Measurements from ENCODE around the gene OVOL1.
A peak's percentile ranks its signal among the peaks of the same experiment; 100 is the strongest.

The OVOL1 gene

DNA sequence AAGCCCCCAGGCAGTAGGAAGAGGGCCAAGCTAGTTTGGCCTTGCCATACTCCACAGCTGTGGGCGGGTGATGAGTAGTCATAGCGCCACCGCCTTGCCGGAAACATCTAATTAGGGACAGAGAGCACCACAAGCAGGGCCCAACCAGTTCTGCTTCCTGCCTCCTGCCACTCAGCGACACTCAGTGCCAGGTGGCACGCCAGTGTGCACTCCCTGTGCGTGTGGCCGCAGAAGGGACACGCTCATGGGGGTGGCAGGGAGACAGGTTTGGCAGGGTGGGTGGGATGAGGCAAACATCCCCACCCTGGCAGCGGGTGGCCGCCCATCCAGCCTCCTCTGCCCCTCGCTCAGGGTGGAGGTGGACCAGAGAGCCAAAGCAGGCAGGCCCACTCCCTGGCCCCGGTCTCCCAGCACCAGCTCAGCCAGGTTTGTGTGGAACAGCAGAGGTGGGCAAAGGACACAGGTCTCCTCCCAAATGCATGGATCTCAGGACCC lies 4.9 kb downstream of the OVOL1 start:
- DNase-seq (ENCODE audit: low read depth in 2 of 2) = peak; percentile 43 to 71

DNA sequence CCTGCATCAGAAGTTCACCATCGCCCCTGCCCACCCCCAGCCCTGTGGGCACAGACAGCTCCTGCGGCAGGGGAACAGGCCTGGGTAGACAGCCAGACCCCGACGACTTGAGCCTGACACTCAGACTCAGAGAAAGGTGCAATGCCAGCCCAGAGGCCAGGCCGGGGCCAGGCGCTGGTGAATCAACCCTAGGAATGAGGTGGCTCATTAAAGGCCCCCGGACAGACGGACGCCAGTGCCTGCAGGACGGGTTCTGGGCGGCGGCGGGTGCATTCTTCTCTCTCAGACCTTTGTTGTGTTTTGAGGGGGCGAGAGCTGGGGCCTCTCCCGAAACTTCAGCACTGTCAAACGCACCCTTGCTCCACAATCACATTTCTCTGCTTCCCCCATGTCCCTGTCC lies 5.6 kb downstream of the OVOL1 start:
- no peak for DNase-seq (ENCODE audit: low read depth in 2 of 2)

DNA sequence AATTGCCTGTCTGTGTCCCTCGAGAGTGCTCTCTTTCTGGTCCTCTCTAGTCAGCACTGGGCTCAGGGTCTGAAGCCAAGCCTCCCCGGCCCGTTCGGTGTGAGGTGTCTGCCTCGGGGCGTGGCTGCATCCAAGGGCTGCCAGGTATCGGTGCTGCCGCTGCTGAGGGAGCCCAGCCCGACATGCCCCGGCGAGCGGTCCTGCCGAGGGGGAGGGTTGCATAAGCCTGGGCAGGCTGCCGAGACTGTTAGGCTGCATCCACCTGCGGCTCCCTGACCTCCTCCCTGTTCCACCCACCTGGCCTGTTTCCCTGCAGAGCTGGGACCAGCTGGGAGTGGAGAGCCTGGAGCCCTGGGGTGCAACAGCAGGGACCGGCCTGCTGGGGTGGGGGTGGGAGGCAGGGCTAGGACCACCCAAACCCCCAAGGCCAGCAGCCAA lies 6.3 kb downstream of the OVOL1 start:
- DNase-seq (ENCODE audit: low read depth in 2 of 2) = no peak

DNA sequence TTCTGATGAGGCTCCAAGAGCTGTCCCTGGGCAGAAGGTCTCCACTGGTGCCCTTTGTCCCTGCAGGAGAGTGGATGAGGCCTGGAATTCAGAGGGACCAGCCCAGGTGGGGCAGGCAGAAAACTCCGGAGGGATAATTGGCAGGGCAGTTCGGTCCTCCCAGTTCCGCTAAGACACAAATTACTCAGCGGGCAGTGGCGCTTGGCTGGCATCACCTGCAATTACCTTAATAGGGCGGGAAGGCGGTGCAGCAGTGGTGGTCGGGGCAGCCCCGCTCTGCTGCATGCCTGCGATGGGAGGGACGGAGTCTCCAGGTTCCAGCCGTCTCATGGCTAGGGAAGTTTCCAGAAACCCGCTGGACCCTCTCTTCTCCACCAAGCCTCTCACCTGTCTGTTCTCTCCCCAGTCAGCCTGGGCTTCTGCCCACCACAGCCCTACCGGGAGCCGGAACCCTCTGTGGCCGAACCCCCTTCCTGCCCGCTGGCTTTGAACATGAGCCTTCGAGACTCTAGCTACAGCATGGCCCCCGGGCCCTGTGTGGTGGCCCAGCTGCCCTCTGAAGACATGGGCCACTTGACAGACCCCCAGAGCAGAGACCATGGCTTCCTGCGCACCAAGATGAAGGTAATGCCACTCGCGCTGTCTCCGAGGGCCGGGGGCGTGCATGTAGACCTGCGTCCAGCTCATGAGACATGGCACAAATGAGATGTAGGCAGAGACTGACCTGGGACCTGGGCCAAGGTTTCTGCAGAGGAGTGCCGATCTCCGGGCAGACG lies 7.0 kb downstream of the OVOL1 start:
- no peak for DNase-seq (ENCODE audit: low read depth in 2 of 2)

DNA sequence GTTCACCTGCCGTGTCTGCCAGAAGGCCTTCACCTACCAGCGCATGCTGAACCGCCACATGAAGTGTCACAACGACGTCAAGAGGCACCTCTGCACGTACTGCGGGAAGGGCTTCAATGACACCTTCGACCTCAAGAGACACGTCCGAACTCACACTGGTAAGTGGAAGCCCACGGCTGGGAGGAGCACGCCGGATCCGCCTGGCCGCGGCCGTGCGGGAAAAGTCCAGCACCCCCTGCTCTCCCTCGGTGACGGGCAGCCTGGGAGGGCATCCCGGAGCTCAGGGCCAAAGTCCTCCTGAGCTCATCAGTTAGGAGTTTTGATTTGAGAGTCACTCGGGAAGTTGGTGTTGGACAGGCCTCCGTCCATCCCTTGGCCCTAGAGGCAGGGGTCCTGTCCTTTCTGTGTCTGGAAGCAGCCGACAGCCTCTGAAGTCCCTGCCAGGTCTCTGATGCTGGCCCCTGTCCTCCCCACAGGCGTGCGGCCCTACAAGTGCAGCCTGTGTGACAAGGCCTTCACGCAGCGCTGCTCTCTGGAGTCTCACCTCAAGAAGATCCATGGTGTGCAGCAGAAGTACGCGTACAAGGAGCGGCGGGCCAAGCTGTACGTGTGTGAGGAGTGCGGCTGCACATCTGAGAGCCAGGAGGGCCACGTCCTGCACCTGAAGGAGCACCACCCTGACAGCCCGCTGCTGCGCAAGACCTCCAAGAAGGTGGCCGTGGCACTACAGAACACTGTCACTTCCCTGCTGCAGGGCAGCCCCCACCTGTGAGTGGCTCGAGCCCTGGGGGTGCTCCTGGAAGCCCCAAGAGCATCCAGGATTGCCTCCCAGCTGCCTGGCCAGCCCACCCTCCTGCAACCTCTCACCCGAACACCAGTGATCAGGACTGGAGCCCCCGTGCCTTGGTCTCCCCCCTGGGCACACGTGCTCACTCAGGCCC lies 8.0 kb downstream of the OVOL1 start:
- no peak for DNase-seq (ENCODE audit: low read depth in 2 of 2)

DNA sequence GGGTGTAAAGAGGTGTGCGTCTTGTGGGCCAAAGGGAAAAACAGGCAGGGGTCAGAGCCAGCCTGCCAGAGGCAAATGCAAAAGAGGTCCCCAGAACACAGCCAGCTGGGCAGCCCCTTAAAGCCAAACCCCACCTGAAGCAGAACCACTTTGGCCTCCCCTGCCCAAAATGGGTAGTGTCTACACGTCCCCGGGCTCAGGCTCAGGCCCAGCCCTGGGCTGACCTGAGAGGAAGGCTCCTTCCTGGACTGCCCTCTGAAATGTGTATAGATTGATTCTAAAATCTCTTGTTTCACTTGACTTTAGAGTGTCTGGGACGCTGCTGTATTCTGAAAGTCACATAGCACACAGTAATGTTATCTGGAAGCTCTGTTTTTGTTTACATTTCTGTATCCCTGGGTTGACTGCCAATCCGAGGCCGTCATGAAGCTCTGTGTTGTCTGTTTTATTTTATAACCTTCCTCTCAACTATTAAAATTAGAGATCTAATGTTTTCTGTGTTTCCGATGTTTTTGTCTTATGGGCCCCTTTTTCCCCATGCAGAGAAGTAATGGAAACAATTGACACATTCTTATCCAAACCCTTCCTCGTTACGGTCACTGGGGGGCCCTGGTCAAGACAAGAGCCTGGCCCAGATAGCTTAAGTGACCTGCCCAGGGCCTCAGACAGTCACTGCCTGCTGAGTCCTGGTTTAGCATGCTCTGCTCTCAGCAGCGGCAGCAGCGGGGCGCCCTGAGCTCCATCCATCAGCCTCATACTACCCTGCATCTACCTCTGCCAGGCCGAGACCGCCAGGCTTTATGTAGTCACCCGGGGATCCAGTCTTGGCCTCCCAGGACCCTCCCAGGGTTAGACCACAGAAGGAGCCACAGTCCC lies 10.1 kb downstream of the OVOL1 start:
- no peak for DNase-seq (ENCODE audit: low read depth in 2 of 2)

DNA sequence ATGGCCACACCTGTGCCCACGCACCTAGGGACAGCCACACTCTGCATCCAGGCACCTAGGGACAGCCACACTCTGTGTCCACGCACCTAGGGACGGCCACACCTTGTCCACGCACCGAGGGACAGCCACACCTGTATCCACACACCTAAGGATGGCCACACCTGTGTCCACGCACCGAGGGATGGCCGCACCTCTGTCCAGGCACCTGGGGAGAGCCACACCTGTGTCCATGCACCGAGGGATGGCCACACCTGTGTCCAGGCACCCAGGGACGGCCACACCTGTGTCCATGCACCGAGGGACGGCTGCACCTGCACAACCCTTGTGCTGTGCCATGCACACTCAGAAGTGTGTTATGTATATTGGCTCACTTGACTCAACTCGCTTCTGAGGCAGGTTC lies 10.8 kb downstream of the OVOL1 start:
- no peak for DNase-seq (ENCODE audit: low read depth in 2 of 2)

DNA sequence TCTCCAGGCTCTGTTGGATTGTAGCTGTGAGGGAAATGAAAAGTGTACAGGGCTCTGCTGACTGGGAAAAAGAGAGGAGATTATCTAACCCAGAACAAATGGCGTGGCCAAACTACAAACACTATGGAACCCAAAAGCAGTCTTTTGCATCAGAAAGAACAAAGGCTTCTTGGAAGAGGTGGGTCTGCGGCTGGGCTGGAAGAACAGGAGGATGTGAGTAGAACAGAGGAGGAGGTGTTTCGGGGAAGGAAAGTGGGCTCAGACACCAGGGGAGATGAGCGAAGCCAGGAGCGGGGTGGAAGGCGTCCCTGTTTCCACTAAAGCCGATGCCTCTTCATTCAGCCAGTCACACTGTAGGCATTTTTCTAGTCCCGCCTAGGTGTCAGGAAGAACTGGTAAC lies 12.0 kb downstream of the OVOL1 start:
- DNase-seq (ENCODE audit: low read depth in 2 of 2) = no peak

DNA sequence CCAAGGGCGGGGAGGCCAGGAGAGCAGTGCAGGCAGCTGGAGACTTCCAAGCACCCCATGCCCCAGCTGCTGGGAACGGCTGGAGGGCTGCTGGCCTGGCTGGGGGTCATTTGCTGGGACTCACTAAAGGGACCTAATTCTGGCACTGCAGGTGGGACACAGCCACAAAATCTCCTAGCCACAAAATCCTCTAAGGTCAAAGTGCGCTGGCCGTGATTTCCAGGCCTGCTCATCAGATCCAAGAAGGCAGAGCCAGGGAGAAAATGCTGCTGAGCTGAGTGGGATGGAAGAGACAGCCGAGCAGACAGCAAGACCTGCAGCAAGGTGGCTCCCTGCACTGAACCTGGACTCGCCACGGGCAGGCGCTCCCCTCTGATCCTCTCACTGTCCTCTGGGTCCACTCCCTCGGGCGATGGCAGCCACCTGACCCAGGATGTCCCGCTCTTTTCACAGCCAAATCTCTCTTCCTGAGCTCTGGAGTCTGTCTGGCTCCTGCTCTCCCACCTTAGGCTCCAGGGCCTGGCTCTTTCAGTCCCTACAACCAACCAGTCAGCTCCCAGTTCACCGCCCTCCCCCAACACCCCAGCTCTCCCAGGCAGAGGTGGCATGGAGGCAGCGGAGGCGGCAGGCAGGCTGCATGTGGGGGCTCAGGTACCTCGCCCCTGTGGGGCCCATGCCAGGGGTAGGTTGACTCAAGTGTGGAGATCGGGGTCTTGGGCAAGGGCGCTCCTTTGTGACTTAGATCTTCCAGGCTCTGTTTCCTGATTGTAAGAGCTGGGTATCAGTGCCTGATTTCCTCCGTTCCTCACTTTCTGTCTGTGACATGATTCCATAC lies 14.5 kb downstream of the OVOL1 start:
- no peak for DNase-seq (ENCODE audit: low read depth in 2 of 2)

DNA sequence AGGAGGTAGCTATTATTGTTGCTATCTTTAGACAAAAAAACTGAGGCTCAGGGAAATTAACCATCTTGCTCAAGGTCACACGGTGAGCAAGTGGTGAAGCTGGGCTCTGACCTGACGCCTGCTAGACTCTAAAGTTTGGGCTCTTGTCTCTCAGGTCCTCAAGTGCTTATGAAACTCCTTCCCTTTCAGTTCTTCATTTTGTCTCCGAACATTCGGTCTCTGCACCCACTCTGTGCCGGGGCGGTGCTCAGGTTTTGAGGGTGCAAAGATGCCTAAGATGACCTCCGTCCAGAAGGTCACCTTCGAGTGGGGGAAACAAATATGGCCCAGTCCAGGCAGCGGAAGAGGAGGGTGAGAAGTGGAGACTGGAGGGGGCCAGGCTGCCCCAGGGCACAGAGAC lies 16.0 kb downstream of the OVOL1 start:
- DNase-seq (ENCODE audit: low read depth in 2 of 2) = no peak

DNA sequence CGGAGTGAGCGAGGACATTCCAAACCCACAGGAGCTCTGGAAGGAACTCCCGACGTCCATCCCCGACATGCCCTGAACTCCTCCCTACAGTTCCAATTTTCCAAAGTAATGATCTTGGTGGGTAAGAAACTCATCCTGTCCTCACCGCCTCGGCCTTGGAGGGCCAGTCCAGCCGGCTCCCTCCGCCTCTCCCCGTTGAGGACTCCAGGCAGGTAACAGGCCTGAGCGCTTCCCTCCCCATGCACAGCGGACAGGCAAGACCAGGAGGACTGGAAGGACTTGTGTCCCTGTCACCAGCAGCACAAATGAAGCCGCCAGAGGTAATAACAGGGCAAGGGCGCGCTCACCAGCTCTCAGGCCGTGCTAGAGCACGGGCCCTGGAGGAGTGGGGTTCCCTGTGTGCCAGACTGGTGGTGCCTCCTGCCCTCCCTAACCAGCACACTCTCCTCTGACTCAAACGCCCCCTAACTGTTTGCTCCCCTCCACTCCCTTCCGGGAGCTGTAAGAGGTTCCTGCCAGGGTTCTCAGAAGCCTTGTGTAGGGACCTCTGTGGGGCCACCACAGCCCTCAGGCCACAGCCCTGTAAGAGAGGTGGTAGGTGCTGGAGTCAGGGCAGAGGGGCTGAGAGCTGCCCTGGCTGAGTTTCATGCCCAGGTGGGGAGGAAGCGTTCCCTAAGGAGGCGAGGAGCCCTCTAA lies 17.1 kb downstream of the OVOL1 start:
- no peak for DNase-seq (ENCODE audit: low read depth in 2 of 2)

DNA sequence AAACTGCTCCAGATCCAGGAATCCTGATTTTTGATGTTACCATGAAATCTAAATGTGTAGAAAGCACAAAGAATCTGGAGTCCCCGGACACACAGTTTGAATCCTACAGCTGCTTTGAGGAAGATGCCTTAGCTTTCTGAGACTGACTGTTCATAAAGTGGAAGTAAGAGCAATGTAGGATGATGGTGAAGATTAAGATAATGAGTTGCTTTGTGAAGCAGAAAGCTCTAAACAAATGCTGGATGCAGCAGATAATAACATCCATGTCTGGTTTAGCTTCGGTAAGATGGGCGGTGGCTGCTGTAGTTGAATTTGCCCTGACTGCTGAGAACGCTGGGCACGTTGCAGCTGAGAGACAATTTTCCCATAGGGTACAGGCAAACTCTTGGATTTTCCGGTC lies 20.1 kb downstream of the OVOL1 start:
- no peak for DNase-seq (ENCODE audit: low read depth in 2 of 2)

DNA sequence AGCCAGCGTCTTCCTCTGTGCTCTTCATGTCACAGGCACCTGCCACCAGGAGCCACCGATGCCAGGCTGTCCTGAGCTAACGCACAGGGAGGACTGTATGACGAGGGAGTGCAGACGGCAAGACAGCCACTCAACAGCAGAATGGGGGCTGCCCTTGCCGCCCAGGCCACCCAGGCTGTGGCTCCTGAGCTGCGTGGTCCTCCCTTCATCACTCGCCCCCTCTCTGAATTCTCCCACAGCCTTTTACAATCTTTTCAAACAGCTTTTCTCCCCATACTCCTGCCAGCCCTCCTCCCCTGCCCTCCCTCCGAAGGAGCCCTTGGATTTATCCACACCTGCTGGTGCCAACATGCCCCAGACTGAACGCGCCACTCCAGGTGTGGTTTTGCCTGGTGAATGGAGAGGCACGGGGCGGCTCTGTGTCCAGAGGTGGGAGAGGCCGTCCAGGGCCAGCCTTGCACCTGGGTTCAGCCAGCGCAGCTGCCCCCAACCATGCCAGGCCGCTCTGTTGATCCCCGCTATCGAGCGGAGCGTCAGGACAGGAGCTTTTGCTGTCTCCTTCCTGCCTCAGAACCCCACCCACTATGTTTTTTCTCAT lies 22.0 kb downstream of the OVOL1 start:
- DNase-seq (ENCODE audit: low read depth in 2 of 2) = no peak

DNA sequence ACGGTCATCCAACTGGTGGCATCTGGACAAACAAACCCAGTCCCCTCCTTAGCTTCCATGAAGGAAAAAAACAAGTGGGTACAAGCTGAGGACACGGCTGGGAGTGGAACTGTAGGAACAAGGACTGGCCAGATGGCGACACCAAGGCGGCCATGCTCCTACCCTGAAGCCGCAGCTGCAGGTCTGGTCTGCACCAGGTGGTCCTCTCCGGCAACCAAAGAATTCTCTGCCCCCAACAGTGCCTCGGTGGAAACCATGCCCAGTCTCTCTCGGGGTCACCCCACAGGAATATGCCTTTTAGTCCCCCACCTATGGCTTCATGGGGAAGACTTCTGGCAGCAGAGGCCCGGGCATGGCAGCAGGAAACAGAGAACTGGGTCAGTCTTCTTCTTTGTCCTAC lies 22.6 kb downstream of the OVOL1 start:
- DNase-seq (ENCODE audit: low read depth in 2 of 2) = no peak

DNA sequence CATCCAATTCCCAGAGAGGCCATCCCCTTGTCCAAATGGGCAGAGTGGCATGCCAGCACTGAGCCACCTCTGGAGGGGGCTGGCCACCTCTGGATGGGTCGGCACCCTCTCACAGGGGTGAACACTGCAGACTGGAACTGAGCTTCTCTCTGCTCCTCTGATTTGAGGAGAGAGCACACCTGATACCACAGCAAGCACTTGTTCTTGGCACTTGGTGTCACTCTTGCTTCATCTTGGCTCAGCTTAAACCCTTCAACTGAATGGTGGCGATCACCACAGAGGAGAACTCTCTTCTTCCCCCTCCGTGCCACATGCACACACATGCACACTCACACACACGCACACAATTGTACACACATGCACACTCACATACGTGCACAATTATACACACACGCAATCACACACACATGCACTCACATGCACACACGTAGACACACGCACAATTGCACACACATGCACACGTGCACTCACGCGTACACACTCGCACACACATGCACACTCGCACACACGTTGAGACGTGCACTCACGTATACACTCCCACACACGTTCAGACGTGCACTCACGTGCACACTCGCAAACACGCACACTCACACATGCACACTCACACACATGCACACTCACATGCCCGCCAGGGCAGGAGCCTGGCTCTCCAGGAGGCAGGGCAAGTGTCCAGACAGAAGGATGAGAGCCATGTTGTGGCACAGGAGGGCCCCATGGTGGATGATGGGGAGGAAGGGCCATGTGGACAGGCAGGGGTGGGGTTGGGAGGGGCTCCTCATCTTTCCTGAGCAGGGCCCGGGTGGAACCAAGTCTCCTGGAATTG lies 23.4 kb downstream of the OVOL1 start:
- no peak for DNase-seq (ENCODE audit: low read depth in 2 of 2)

DNA sequence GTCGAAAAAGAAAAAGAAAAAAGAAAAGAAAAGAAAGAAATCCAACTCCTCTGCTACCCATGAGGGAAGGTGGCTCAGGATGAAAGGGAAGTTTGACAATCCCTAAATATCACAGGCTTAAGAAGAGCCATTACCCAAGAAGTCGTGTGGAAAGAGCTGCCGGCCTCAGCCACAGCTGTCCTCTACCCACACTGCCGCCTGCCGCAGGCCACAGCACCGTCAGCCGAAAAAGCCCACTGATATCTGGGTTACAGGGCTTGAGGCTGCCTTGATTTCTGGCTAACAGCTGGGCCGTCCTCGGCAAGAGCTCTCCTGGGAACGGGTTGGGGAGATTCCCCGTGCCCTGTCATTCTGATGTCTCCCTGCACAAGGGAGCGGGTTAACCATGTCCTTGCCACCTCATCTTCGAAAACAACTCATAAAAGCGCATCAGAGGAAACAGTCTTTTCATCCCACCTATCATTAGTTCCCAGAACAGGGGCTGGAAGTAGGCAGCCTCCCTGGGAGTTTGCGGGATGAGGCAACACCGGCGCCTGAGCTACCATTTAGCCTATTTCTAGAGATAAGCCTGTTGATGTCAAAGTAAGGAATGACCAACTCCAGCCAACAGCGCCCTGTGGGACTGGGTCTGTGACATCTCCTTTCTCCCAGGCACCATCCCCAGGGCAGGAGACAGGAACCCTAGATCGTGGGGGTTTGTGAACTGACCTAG lies 25.1 kb downstream of the OVOL1 start:
- DNase-seq (ENCODE audit: low read depth in 2 of 2) = no peak

DNA sequence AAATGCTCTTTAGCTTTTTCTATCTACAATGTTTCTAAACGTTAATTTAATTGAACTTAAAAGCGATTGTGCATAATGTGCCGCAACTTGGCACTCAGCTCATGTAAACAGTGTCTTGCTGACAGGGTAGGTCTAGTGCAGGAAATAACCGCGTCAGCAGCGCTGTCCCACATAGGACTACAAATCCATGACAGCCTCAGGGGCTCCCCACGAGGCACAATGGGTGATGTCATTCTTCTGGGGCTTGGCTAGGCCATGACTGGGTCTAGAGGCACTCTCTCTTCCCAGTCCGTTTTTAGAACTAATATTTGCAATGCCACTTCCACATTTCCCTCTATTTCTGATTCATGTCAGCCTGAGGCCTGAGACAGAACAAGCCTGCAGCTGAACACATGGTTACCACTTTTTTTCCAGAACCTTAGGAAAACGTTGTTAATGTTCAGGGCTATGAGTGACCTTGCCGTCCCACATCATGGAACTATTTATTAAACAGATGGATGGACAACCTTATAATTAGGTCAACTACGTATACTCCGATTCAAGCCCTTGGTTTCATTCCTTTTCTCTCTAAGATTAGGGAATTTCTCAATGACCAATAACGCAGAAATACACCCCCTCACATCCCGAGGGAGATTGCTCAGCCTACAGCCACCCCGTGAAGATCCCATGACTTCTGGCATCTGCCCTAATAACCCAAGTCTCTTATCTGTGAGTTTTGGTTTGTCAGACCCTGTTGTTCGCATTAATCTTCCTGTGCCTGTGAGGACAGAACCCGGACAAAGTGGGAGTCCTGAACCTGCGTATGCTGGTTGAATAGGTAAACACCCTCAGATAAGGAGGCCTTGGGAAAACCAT lies 27.5 kb downstream of the OVOL1 start:
- DNase-seq (ENCODE audit: low read depth in 2 of 2) = no peak
